Stomach smooth muscle (tissue), 2 donors: ENCODE results near the gene ELFN1.

Source experiments
- H3K27ac ChIP-seq: one replicate; pipeline ENCODE4 v1.7.0; 2013; ENCODE audit warnings: mild to moderate bottlenecking, low read length, inconsistent platforms
- H3K27me3 ChIP-seq, 2 donors: one replicate each; pipeline ENCODE4 v1.7.0; 2013; ENCODE audit warnings: low read length in 2 of 2; ENCODE audit not compliant: insufficient read depth in 2 of 2, control insufficient read depth in 1 of 2
- H3K36me3 ChIP-seq, 2 donors: one replicate each; pipeline ENCODE4 v1.7.0; 2013; ENCODE audit warnings: low read length in 2 of 2; ENCODE audit not compliant: control insufficient read depth in 2 of 2, insufficient read depth in 2 of 2
- H3K4me1 ChIP-seq: one replicate; pipeline ENCODE4 v1.7.0; 2013; ENCODE audit warnings: low read length; ENCODE audit not compliant: control insufficient read depth, insufficient read depth
- H3K4me3 ChIP-seq, 2 donors: one replicate each; pipeline ENCODE4 v1.7.0; 2013; ENCODE audit warnings: low read length in 2 of 2
- H3K9ac ChIP-seq, 2 donors: one replicate each; pipeline ENCODE4 v1.7.0; 2013; ENCODE audit warnings: low read length in 2 of 2, mild to moderate bottlenecking in 1 of 2
- H3K9me3 ChIP-seq, 2 donors: one replicate each; pipeline ENCODE4 v1.7.0; 2013; ENCODE audit warnings: low read length in 2 of 2; ENCODE audit not compliant: control insufficient read depth in 2 of 2
- donor health status: healthy.
- donor health status: Pancreatic carcinoma.

Gene ELFN1

DNA sequence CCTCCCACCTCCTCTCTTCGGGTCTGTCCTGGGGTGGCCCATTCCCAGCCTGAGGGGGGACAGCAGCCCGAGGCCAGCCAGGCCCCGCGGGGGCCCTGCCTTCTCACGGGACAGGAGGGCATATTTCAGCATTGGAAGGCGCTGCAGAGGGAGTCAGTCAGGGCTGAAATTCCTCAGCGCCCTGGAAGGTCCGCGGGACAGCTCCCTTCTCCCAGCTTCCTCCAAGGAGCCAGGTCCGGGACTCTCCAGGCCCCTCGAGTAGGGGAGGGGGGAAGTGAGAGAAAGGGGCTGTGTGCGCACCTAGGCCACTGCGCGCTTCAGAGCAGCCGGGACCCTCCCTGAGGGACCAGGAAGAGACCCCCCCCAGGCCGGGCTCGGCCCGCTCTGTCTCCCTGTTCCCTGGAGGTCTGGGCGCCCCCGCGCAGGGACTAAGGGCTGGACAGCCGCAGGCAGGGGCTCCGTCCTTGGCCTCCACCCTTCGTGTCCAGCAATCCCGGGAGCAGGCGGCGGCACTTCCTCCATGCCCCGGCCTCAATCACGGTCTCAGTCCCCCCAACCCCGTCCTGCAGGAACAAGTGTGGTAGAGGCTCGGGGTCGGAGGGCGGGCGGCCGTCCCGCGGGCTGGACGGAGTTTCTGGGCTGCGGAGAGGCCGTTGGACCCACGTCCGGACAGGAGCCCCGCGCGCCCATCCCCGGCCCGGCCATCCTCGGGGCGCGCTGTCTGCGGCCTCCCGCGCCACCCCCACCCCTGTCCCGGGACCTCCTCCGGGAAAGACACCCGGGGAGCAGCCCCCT lies 6.0 kb upstream of the ELFN1 start:
- Histone ChIP-seq H3K27me3 (peaks cover 22 to 60% of the 10 kb centered on the region in 2 donors), H3K9ac (no peak overlapping the region), H3K4me1 (peaks cover 23% of the 10 kb centered on the region), H3K9me3 (no peaks in the 10 kb centered on the region), H3K4me3 (peak overlapping the region in 1 of 2 donors; percentile 70), H3K36me3 (no peaks in the 10 kb centered on the region), H3K27ac (no peak overlapping the region)

DNA sequence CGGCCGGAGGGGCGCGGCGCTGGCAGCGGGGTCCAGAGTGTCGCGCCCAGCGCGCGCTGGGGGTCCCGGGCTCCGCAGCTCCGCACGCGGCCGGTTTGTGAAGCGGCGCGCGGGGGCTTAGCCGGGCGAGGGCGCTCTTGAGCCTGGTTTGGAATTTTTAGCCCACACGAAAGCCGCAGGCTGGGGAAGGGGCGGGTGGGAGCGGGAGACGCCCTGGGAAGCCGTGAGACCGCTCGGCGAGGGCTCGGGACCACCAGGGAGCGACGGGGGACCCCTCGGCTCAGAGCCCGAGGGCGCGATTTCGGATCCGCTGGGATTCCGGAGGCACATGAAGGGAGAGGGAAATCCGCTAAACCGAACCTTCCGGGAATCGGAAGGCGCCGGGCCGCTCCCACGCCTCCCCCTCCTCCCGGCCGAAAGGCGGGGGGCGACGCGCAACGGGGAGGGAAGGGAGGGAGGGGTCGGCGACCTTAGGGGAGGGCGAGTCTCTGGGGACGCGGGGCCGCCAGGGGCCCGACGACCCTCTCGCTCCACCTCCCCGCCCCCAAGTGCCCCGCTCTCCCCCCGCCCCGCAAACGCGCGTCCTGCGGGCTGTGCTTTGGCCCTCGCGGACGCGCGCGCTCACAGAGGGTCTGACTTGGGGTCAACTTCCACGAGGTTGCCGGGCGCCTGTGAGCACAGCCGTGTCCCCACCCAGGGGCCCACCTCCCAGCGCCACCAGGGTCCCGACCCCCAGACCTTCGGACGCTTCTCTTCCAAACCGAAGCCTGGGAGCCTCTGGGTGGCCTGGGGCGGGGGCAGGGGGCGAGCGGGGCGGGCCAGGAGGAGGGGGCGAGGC lies 5.1 kb upstream of the ELFN1 start:
- Histone ChIP-seq H3K27ac (no peak overlapping the region), H3K27me3 (peaks cover 19 to 65% of the 10 kb centered on the region in 2 donors), H3K9me3 (no peaks in the 10 kb centered on the region), H3K36me3 (no peaks in the 10 kb centered on the region), H3K4me1 (peaks cover 23% of the 10 kb centered on the region), H3K4me3 (peak overlapping the region; percentile 55 to 70), H3K9ac (no peak overlapping the region)

DNA sequence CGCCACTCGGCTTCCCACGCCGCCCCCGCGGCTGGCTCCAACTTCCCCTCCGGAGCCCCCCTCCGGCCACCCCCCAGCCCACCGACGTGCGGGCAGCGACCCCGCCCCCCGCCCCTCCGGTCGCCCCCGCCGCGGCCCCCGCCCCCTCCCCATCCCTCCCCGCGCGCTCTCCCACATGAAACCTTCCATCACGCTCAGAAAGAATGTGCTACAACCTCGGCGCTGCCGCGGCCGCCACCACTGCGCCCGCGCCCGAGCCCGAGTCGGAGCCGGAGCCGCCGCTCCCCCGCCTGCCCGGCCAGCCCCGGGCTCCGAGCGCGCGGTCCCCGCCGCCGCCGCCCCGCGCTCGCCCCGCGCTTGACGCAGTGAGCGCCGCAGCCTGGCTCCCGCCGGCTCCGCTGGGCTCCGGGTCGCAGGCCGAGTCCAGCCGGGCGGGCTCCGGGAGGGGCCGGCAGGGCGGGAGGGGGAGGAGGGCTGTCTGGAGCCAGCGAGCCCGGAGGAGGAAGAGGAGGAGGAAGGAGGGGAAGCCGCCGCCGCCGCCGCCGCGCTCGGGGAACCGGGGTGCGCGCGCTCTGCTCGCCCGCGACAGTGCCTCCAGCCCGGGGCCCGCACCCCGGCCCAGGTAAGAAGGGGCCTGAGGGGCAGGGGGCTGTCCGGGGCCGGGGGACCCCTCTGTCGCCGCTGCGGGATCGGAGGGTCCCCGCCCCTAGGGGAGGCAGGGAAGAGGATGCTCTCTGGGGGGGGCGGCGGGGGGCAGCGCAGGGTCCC lies 4.3 kb upstream of the ELFN1 start:
- Histone ChIP-seq H3K4me3 (peak overlapping the region in 1 of 2 donors; percentile 66), H3K9me3 (no peaks in the 10 kb centered on the region), H3K36me3 (no peaks in the 10 kb centered on the region), H3K27me3 (peaks cover 19 to 71% of the 10 kb centered on the region in 2 donors), H3K27ac (no peak overlapping the region), H3K4me1 (peaks cover 30% of the 10 kb centered on the region), H3K9ac (no peak overlapping the region)

DNA sequence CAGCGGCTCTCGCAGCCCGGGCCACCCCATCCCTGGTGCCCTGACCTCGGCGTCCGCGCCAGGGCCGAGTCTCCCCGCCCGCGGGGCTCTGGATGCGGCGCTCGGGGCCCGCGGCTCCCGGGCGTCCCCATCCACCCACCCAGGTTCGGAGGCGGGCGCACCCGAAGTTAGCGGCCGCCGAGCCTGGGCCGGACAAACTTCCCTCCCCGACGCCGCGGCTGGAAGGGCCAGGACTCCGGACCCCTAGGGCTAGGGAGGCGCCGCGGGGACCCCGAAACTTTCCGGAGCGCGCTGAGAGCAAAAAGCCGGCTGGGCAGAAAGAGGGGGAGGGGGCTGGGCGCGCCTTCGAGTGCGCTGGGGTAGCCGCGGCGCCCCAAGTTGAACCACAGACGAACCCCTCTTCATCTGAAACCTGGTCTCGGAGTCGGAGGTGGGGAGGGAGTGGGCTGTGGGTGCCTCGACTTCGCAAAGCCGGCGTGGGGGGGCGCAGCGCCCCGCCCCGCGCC lies 3.7 kb upstream of the ELFN1 start:
- no peak overlapping the region for H3K9ac ChIP-seq
- H3K4me3 ChIP-seq: peak overlapping the region in 1 of 2 donors; percentile 66
- no peak overlapping the region for H3K27ac ChIP-seq
- H3K36me3 ChIP-seq: no peaks in the 10 kb centered on the region
- no peaks in the 10 kb centered on the region for H3K9me3 ChIP-seq
- peaks cover 23 to 78% of the 10 kb centered on the region in 2 donors for H3K27me3 ChIP-seq
- peaks cover 31% of the 10 kb centered on the region for H3K4me1 ChIP-seq

DNA sequence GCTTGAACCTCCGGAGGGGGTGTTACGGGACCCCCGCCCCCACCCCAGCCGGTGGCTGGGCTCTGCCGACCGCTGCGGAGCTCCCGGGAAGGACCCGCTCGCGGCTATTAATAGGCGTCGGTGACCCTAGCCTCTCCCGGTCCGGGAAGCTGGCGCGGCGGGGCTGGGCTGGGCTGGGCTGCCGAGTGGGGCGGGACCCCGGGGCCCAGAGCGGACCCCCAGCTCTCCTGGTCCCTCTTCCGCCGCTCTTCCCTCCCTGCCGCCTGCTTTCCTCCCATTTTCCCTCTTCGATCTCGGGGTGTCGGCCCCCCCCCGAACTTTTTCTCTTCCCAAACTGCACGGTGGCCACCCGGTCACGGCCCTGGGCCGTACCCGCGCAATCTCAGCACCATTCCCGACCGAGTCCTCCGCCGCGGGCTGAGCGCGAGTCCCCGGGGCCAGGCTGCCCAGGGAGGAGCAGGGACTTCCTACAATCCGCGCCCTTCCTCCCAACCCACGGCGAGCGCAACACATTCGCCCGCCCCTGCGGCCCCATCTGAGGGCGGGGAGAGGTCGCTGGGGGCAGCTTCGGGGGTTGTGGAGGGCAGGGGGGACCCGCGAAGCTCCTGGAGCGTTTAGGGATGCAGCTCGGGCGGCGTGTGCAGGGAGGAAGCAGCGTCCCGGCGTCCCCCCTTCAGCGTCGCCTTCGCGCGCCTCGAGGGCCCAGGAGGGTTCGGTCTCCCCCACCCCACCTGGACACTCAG lies 3.1 kb upstream of the ELFN1 start:
- H3K36me3 ChIP-seq: no peaks in the 10 kb centered on the region
- H3K4me3 ChIP-seq: peak overlapping the region; percentile 40 to 66
- H3K27me3 ChIP-seq: peaks cover 27 to 82% of the 10 kb centered on the region in 2 donors
- H3K4me1 ChIP-seq: peaks cover 31% of the 10 kb centered on the region
- no peaks in the 10 kb centered on the region for H3K9me3 ChIP-seq
- no peak overlapping the region for H3K9ac ChIP-seq
- no peak overlapping the region for H3K27ac ChIP-seq

DNA sequence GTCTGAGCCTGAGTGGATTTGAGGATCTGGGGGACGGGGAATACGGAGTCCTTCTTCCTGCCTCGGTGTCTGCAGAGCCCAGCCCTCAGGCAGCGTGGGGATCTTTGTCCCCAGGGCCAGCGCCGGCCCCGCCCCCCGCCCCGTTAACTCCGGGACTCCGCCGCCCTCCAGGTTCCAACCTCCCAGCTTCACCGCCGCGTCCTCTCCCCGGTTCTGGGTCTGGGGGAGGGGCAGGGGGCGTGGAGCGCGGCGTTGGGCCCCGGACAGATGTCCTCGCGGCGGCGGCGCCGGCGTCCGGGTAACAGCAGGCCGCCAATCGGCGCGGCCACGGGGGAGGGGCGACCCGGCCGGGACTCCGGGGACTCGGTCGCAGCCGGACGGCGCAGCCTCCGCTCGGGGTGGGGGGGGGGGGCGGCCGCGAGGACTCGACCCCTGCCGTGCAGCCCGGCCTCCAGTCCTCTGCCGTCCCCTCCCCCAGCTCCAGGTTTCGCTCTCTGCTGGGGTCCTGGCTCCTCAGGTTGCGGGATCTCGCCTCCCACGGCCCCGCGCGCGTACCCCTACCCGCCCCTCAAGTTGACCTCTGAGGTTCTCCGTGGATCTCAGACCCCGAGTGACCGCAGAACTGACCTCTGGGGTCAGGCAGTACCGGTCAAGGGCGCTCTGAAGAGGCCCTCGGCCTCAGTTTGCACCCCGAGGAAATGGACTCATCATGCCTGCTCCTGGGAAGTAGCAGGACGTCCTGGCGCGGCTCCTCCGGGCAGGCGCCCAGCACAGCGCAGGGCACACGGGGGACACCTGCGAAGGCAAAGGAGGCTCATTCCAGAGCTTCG lies 2.3 kb upstream of the ELFN1 start:
- Histone ChIP-seq H3K27ac (no peak overlapping the region), H3K36me3 (no peaks in the 10 kb centered on the region), H3K9me3 (no peaks in the 10 kb centered on the region), H3K4me1 (peaks cover 31% of the 10 kb centered on the region), H3K9ac (no peak overlapping the region), H3K4me3 (peak overlapping the region; percentile 40 to 66), H3K27me3 (peaks cover 24 to 81% of the 10 kb centered on the region in 2 donors)

DNA sequence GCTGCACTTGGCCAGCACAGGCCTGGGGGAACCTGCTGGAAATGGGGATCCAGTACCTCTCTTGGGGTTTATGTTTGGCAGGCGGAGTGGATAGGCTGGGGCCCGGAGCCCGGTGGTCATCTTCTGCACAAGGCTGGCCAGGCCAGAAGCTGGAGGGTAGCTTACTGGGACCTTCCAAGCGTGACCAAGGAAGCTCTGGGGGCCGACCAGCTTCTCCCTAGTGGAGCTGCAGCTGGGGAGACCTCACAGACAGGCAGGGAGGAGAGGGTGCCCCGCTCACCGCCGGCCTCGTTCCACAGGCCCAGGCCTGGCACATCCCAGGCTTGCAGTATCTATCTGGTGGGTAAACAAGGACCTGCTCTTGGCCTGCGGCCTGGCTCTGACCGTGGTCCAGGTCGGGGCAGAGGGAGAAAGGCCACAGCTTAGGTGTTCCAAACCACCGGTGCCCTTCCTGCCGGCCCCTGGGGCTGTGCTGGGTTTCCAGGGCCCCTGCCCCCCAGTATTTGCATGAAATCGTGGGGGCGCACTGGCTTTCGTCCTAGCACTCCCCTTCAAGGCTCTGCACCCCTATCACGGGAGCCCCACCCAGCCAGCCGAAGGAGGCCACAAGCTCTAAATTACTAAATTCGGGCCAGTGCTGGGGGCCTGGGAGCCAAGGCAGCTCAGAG lies 1.5 kb upstream of the ELFN1 start:
- Histone ChIP-seq H3K9me3 (no peaks in the 10 kb centered on the region), H3K4me3 (no peak overlapping the region), H3K4me1 (peaks cover 31% of the 10 kb centered on the region), H3K9ac (no peak overlapping the region), H3K36me3 (no peaks in the 10 kb centered on the region), H3K27me3 (peaks cover 20 to 79% of the 10 kb centered on the region in 2 donors), H3K27ac (no peak overlapping the region)

DNA sequence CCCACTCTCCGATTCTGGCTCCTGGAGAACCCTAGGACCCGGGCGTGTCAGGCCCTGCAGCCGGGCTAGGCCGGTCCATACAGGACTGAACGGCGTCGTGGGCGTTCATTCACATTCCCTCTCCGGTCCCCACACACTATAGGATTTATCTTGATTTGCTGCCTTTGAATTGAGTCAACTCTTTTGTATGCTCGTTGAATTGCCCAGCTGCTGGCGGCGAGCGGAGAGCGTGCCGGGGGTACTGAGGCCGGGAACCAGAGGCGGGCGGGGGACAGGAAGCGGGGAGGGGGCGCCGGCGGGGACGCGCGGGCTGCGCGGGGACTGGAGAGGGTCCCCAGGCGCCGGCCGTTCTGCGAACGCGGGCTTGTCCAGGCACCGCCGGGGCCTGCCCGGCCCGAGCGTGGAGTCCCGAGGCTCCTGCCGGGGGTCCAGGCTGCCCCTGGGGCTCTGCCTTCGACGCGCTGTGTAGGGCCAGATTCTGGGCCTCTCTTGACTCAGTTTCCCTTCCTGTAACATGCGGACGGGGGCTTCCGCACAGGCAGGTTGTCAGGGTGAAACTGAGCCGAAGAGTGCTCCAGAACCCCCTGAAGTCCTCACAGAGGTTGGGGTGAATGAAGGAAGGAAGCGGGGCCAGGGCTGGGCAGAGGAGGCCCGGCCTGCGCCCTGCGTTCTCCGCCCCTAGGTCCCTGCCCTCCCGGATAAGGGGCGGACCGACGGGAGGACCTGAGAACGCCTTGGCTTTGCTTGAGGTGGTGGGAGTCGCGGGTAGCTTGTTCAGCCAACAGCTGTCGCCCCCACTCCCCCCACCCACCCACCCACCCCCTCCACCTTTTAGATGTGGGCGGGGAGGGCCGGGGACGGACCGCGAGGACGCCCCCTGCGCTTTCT lies 769 bp upstream of the ELFN1 start:
- no peak overlapping the region for H3K4me3 ChIP-seq
- H3K4me1 ChIP-seq: peaks cover 27% of the 10 kb centered on the region
- H3K27me3 ChIP-seq: peaks cover 19 to 80% of the 10 kb centered on the region in 2 donors
- H3K9me3 ChIP-seq: no peaks in the 10 kb centered on the region
- H3K27ac ChIP-seq: no peak overlapping the region
- no peaks in the 10 kb centered on the region for H3K36me3 ChIP-seq
- no peak overlapping the region for H3K9ac ChIP-seq
